ENCODE data around the gene DENND4A.

The DENND4A gene

DNA sequence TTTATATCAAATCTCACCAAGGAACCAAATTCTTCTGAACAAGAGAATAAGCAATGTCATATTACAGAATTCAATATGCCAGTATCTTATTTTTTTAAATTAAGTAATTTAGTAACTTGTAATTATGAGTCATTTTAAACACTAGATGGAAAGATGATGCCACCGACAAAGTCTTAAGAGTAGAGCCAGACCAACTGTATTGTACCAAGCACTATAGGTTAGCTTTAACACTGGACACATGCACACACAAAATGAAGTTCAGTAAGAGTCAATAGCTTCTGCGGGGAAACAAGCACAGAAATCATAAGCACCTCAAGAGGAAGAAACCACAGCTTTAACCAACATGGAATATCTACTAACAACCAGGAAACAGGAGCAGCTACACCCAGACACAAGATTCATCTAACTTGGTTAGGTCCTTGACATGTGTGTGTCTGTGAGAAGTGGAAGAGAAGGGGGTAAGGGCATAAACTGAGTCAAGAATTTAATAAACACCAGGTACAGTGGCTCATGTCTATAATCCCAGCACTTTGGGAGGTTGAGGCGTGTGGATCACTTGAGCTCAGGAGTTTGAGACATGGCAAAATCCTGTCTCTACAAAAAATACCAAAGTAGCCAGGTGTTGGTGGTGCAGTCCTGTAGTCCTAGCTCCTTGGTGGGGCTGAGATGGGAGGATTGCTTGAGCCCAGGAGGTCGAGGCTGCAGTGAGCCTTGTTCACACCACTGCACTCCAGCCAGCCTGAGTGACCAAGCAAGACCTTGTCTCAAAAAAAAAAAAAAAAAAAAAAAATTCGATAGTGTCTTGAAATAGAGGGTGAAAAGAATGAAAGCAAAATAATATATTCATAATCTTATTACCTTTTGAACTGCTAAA is 28.9 kb downstream of the DENND4A start:
- H3K27me3 ChIP-seq (ENCODE audit: control insufficient read depth, insufficient read depth, low read length): no peaks in the 10 kb centered on the region

DNA sequence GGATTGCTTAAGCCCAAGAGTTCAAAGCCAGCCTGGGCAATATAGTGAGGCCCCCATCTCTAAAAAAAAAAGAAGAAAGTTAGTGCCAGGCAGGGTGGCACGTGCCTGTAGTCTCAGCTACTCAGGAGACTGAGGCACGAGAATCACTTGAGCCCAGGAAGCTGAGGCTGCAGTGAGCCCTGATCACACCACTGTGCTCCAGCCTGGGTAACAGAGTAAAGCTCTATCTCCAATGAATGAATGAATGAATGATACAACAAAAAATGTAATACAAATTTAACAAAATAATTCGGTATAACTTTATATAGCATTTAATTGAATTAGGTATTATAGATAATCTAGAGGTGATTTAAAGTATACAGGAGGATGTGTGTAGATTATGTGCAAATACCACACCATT is 29.7 kb downstream of the DENND4A start:
- no peaks in the 10 kb centered on the region for H3K27me3 ChIP-seq (ENCODE audit: control insufficient read depth, insufficient read depth, low read length)
- H3K4me3 ChIP-seq (ENCODE audit: low read depth, low read length): no peak overlapping the region
- no peaks in the 10 kb centered on the region for H3K36me3 ChIP-seq (ENCODE audit: control insufficient read depth, insufficient read depth, low read length)
- H3K9ac ChIP-seq (ENCODE audit: low read depth, low read length): no peak overlapping the region
- no peaks in the 10 kb centered on the region for H3K4me1 ChIP-seq (ENCODE audit: control insufficient read depth, insufficient read depth, low read length)
- no peaks in the 10 kb centered on the region for H3K9me3 ChIP-seq (ENCODE audit: control insufficient read depth, insufficient read depth, low read length)

More for the DNA sequence above, 28.9 kb downstream of the DENND4A start:
- H3K4me1 ChIP-seq (ENCODE audit: control insufficient read depth, insufficient read depth, low read length): no peaks in the 10 kb centered on the region
- no peaks in the 10 kb centered on the region for H3K9me3 ChIP-seq (ENCODE audit: control insufficient read depth, insufficient read depth, low read length)
- H3K9ac ChIP-seq (ENCODE audit: low read depth, low read length): no peak overlapping the region
- H3K36me3 ChIP-seq (ENCODE audit: control insufficient read depth, insufficient read depth, low read length): no peaks in the 10 kb centered on the region
- H3K4me3 ChIP-seq (ENCODE audit: low read depth, low read length): no peak overlapping the region

DNA sequence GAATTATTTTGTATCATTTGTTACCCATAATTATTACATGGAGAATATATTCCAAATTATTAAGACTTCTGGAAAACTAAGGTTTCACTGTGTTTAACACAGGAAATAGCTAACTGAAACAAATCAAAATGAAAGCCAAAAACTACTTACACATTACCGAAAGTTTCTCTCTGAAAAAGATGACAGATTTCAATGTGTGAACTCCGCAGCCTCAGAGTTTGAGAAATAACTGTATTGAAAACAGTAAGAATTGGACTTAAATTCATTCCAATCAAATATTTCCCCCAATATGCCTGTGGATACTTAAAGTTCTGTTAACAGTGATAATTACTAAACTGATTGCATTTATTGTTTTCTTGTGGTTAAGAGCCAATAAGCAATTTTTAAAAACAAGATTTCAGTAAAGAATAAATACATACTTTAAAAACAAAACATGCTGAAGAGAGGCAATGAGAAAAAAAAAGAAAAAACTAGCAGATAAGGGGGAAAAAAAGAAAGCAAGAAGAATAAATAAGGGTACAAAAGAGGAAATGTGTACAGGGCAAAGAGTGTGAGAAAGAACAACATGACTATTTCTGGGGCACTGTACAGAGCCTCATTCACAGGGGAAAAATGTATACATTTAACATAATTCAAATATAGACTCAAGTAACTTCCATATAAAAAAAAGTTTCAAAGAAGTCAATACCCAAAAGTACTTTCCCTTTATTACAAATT is 30.7 kb downstream of the DENND4A start:
- Histone ChIP-seq H3K27me3 (ENCODE audit: control insufficient read depth, insufficient read depth, low read length) (no peaks in the 10 kb centered on the region), H3K36me3 (ENCODE audit: control insufficient read depth, insufficient read depth, low read length) (no peaks in the 10 kb centered on the region), H3K9ac (ENCODE audit: low read depth, low read length) (no peak overlapping the region), H3K9me3 (ENCODE audit: control insufficient read depth, insufficient read depth, low read length) (no peaks in the 10 kb centered on the region), H3K4me3 (ENCODE audit: low read depth, low read length) (no peak overlapping the region), H3K4me1 (ENCODE audit: control insufficient read depth, insufficient read depth, low read length) (no peaks in the 10 kb centered on the region)

DNA sequence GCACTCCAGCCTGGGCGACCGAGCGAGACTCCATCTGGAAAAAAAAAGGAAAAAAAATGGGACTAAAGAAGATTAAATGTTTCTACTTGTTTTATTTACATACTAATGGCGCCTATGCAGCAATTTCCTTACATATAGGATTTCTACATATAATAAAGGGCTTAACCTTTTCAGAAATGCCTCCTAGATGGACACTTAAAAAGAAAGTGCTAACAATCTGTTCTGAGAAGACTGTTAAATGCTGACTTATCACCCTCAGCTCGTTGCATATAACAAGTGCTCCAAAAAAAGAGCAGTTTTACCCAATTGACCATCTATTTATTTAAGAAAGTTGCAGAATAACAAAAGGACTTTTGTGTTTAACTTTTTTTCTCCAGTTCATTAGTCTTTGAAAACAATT is 32.7 kb downstream of the DENND4A start:
- H3K9me3 ChIP-seq (ENCODE audit: control insufficient read depth, insufficient read depth, low read length): no peaks in the 10 kb centered on the region
- no peaks in the 10 kb centered on the region for H3K27me3 ChIP-seq (ENCODE audit: control insufficient read depth, insufficient read depth, low read length)
- no peak overlapping the region for H3K9ac ChIP-seq (ENCODE audit: low read depth, low read length)
- H3K4me1 ChIP-seq (ENCODE audit: control insufficient read depth, insufficient read depth, low read length): no peaks in the 10 kb centered on the region
- H3K4me3 ChIP-seq (ENCODE audit: low read depth, low read length): no peak overlapping the region
- no peaks in the 10 kb centered on the region for H3K36me3 ChIP-seq (ENCODE audit: control insufficient read depth, insufficient read depth, low read length)

DNA sequence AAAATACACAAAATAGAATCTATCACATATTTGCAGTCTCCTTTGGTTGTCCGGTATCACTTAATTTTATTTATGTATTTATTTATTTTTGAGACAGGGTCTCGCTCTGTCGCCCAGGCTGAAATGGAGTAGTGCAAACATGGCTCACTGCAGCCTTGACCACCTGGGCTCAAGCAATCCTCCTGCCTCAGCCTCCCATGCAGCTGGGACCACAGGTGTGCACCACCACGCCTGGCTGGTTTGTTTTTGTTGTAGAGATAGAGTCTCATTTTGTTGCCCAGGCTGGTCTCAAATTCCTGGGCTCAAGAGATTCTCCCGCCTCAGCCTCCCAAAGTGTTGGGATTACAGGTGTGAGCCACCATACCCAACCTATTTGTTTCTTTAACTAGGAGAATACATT is 33.9 kb downstream of the DENND4A start:
- Histone ChIP-seq H3K4me3 (ENCODE audit: low read depth, low read length) (no peak overlapping the region), H3K36me3 (ENCODE audit: control insufficient read depth, insufficient read depth, low read length) (no peaks in the 10 kb centered on the region), H3K4me1 (ENCODE audit: control insufficient read depth, insufficient read depth, low read length) (no peaks in the 10 kb centered on the region), H3K9ac (ENCODE audit: low read depth, low read length) (no peak overlapping the region), H3K9me3 (ENCODE audit: control insufficient read depth, insufficient read depth, low read length) (no peaks in the 10 kb centered on the region), H3K27me3 (ENCODE audit: control insufficient read depth, insufficient read depth, low read length) (no peaks in the 10 kb centered on the region)

DNA sequence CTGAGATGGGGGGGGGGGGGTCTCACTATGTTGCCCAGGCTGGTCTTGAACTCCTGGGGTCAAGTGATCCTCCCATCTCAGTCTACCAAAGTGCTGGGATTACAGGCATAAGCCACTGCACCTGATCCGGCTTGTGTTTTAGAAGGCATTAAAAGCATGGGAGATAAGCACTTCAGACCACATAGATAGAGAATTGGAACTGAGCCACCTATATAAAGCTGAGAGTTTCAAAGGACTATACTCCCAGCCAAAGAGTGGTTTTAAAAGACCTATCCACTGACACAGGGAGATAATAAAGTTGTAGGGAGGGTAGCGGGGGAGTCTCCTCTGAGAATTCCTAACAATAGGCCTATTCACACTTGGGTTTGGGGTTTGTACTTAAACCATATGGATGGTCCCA is 34.8 kb downstream of the DENND4A start:
- Histone ChIP-seq H3K9ac (ENCODE audit: low read depth, low read length) (no peak overlapping the region), H3K9me3 (ENCODE audit: control insufficient read depth, insufficient read depth, low read length) (no peaks in the 10 kb centered on the region), H3K4me3 (ENCODE audit: low read depth, low read length) (no peak overlapping the region), H3K27me3 (ENCODE audit: control insufficient read depth, insufficient read depth, low read length) (no peaks in the 10 kb centered on the region), H3K36me3 (ENCODE audit: control insufficient read depth, insufficient read depth, low read length) (no peaks in the 10 kb centered on the region), H3K4me1 (ENCODE audit: control insufficient read depth, insufficient read depth, low read length) (no peaks in the 10 kb centered on the region)

DNA sequence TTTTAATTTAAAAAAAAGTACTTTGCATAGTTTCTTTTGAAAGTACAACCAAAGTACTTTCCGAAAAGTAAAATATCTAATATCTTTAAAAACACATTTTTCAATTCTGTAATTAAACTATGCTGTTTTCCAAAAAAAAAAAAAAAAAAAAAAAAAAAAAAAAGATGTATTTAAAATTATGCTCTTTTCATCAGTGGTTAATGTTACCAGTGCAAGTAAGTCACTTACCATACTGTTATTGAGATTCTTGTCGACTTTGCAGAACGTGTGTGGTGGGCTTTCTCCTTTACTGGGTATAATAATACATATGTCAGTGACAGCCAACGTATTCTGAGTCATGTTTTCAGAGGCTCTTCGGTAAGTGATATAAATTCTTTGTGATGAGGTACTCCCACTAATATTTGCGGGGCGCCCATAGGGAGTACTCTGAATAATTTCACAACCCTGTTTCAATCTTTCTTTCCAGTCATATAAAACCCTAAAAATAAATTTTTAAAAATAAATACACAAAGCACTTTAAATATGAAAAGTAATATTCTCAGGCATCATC is 39.9 kb downstream of the DENND4A start:
- Histone ChIP-seq H3K9ac (ENCODE audit: low read depth, low read length) (no peak overlapping the region), H3K4me3 (ENCODE audit: low read depth, low read length) (no peak overlapping the region), H3K27me3 (ENCODE audit: control insufficient read depth, insufficient read depth, low read length) (no peaks in the 10 kb centered on the region), H3K4me1 (ENCODE audit: control insufficient read depth, insufficient read depth, low read length) (no peaks in the 10 kb centered on the region), H3K9me3 (ENCODE audit: control insufficient read depth, insufficient read depth, low read length) (no peaks in the 10 kb centered on the region), H3K36me3 (ENCODE audit: control insufficient read depth, insufficient read depth, low read length) (no peaks in the 10 kb centered on the region)

DNA sequence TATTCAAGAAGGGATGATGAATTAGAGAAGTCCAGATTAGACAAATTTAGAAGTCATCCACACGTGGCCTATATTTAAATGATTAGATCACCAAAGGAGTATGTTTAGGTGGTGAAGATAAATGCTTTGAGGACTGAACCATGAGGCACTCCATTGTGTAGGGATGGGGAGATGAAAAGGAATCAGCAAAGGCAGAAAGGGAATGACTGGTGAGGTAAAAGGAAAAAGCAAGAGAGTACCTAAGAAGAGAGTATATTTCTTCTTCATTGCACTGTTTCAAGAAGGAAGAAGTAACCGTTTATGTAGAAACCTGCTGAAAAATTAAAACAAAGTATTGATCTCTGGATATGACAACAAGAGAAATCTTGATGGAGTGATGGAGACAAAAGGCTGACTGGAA is 40.7 kb downstream of the DENND4A start:
- H3K4me1 ChIP-seq (ENCODE audit: control insufficient read depth, insufficient read depth, low read length): no peaks in the 10 kb centered on the region
- no peaks in the 10 kb centered on the region for H3K27me3 ChIP-seq (ENCODE audit: control insufficient read depth, insufficient read depth, low read length)
- H3K4me3 ChIP-seq (ENCODE audit: low read depth, low read length): no peak overlapping the region
- H3K36me3 ChIP-seq (ENCODE audit: control insufficient read depth, insufficient read depth, low read length): no peaks in the 10 kb centered on the region
- no peak overlapping the region for H3K9ac ChIP-seq (ENCODE audit: low read depth, low read length)
- no peaks in the 10 kb centered on the region for H3K9me3 ChIP-seq (ENCODE audit: control insufficient read depth, insufficient read depth, low read length)

DNA sequence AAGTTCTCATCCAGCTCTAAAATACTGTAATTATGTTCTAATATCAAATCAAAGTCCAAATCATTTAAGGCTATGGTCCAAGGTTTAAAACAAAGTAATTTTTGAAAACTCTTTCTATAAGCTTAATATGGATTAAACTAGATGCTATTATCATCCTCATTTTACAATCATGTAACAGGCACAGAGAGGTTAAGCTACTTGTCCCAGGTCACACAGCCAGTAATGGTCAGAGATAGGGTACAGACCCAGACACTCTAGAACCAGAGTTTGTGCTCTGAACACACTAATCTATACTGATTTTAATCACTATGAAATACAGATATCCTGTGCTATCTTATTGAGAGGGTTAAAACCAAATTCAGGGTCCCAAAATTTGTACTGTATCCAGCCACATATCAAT is 44.8 kb downstream of the DENND4A start:
- Histone ChIP-seq H3K4me1 (ENCODE audit: control insufficient read depth, insufficient read depth, low read length) (no peaks in the 10 kb centered on the region), H3K9ac (ENCODE audit: low read depth, low read length) (no peak overlapping the region), H3K27me3 (ENCODE audit: control insufficient read depth, insufficient read depth, low read length) (no peaks in the 10 kb centered on the region), H3K9me3 (ENCODE audit: control insufficient read depth, insufficient read depth, low read length) (no peaks in the 10 kb centered on the region), H3K4me3 (ENCODE audit: low read depth, low read length) (no peak overlapping the region), H3K36me3 (ENCODE audit: control insufficient read depth, insufficient read depth, low read length) (no peaks in the 10 kb centered on the region)

DNA sequence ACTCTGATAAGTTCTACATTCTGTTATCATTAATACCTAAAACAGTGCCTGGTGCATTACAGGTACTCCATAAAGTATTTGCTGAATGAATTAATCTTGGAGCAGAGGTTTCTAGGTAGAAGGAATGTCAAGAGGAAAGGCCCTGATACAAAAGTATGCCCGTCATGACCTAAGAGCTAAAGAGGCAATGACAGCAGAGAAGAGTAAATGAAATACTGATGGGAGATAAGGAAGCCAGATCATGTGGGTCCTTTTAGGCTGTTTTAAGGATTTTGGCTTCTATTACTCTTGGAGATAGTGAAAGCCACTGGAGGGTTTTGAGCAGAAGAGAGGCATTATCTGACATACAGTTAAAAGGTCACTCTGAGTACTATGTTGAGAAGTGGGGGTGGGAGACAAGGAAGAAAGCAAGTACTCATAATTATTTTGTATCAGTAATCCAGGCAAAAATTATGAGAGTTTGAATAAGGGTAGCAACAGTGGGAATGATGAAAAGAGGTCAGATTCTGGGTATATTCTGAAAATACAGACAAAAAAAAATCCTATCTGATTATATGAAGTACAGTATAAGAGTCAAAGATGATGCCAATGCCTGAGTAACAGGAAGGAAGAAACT is 48.3 kb downstream of the DENND4A start:
- H3K4me1 ChIP-seq (ENCODE audit: control insufficient read depth, insufficient read depth, low read length): no peaks in the 10 kb centered on the region
- no peaks in the 10 kb centered on the region for H3K9me3 ChIP-seq (ENCODE audit: control insufficient read depth, insufficient read depth, low read length)

DNA sequence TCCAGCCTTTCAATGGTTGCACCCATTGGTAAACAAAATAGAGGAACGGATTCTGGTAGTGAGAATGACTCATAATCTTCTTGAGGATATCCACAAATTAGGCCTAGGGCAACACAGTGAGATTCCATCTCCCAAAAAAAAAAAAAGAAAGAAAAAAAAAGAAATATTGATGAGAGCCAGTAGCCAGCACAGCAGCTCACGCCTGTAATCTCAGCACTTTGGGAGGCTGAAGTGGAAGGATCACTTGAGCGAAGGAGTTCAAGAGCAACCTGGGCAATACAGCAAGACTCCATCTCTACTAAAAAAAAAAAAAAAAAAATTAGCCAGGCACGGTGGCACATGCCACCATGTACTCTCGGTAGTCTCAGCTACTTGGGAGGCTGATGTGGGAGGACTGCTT is 51.9 kb downstream of the DENND4A start:
- no peaks in the 10 kb centered on the region for H3K9me3 ChIP-seq (ENCODE audit: control insufficient read depth, insufficient read depth, low read length)
- no peak overlapping the region for H3K4me3 ChIP-seq (ENCODE audit: low read depth, low read length)
- H3K9ac ChIP-seq (ENCODE audit: low read depth, low read length): no peak overlapping the region
- H3K4me1 ChIP-seq (ENCODE audit: control insufficient read depth, insufficient read depth, low read length): no peaks in the 10 kb centered on the region
- H3K36me3 ChIP-seq (ENCODE audit: control insufficient read depth, insufficient read depth, low read length): no peaks in the 10 kb centered on the region
- H3K27me3 ChIP-seq (ENCODE audit: control insufficient read depth, insufficient read depth, low read length): no peaks in the 10 kb centered on the region

More for the DNA sequence above, 48.3 kb downstream of the DENND4A start:
- Histone ChIP-seq H3K9ac (ENCODE audit: low read depth, low read length) (no peak overlapping the region), H3K36me3 (ENCODE audit: control insufficient read depth, insufficient read depth, low read length) (no peaks in the 10 kb centered on the region), H3K27me3 (ENCODE audit: control insufficient read depth, insufficient read depth, low read length) (no peaks in the 10 kb centered on the region), H3K4me3 (ENCODE audit: low read depth, low read length) (no peak overlapping the region)
